GM23338 (cell line): ENCODE data around the gene LIG4. TPM values are rescaled to one million over a fixed set of nuclear protein-coding genes. Genes with fewer than 3 reads are reported as not detected.

Source experiments
- ATAC-seq: fragments of 200-7000 bp; cut with Tn5 transposase; 3 replicates; pipeline ENCODE4 v1.9.1; 2020
- DNase-seq: peaks from one replicate; pipeline ENCODE4 v3.0.0-alpha.2; 2015; ENCODE audit warnings: low spot score
- H2AFZ ChIP-seq: fragments of 200-600 bp; sonication (generic); 2 replicates; pipeline ENCODE4 v1.8.0; 2016; ENCODE audit warnings: antibody characterized with exemption, mild to moderate bottlenecking, moderate library complexity
- H3F3A ChIP-seq: fragments of 200-600 bp; sonication (generic); replicated peaks from 2 replicates; pipeline ENCODE4 v1.8.0; 2017; ENCODE audit warnings: antibody characterized with exemption, mixed run types, low read depth
- H3K27ac ChIP-seq: fragments of 200-600 bp; sonication (generic); 2 replicates; pipeline ENCODE4 v1.6.1; 2016; ENCODE audit warnings: low read depth
- H3K27me3 ChIP-seq: fragments of 200-600 bp; sonication (generic); 2 replicates; pipeline ENCODE4 v1.8.0; 2016; ENCODE audit warnings: mild to moderate bottlenecking, mixed run types, moderate library complexity; ENCODE audit not compliant: insufficient read depth
- H3K36me3 ChIP-seq: fragments of 200-600 bp; sonication (generic); 2 replicates; pipeline ENCODE4 v1.8.0; 2016; ENCODE audit warnings: mild to moderate bottlenecking; ENCODE audit not compliant: insufficient read depth
- H3K4me1 ChIP-seq: fragments of 200-600 bp; sonication (generic); 2 replicates; pipeline ENCODE4 v1.8.0; 2016; ENCODE audit warnings: mild to moderate bottlenecking, moderate library complexity; ENCODE audit not compliant: insufficient read depth
- H3K4me2 ChIP-seq: fragments of 200-600 bp; sonication (generic); 2 replicates; pipeline ENCODE4 v1.7.1; 2017; ENCODE audit warnings: mixed run types
- H3K4me3 ChIP-seq: fragments of 200-600 bp; sonication (generic); 2 replicates; pipeline ENCODE4 v1.6.1; 2016; ENCODE audit warnings: mixed run types
- H3K79me2 ChIP-seq: fragments of 200-600 bp; sonication (generic); replicated peaks from 2 replicates; pipeline ENCODE4 v1.8.0; 2017; ENCODE audit warnings: mild to moderate bottlenecking; ENCODE audit not compliant: insufficient read depth
- H3K9me2 ChIP-seq: fragments of 200-600 bp; sonication (generic); 2 replicates; pipeline ENCODE4 v1.8.0; 2017; ENCODE audit not compliant: insufficient read depth
- H4K20me1 ChIP-seq: fragments of 200-600 bp; sonication (generic); replicated peaks from 2 replicates; pipeline ENCODE4 v1.8.0; 2017; ENCODE audit warnings: mild to moderate bottlenecking; ENCODE audit not compliant: insufficient read depth
- H3K27ac Mint-ChIP-seq: 2 replicates; pipeline ENCODE4 v1.8.0; 2020; ENCODE audit warnings: inconsistent platforms, mild to moderate bottlenecking, moderate library complexity, mixed read lengths
- H3K27me3 Mint-ChIP-seq: 3 replicates; pipeline ENCODE4 v1.8.0; 2022; ENCODE audit warnings: low read depth, mild to moderate bottlenecking, moderate library complexity, mixed read lengths, inconsistent platforms; ENCODE audit not compliant: insufficient read depth, poor library complexity
- H3K36me3 Mint-ChIP-seq: 3 replicates; pipeline ENCODE4 v1.8.0; 2021; ENCODE audit warnings: low read depth, mild to moderate bottlenecking, inconsistent platforms, moderate library complexity, mixed read lengths
- H3K4me1 Mint-ChIP-seq: 3 replicates; pipeline ENCODE4 v1.8.0; 2020; ENCODE audit warnings: mild to moderate bottlenecking, inconsistent platforms, mixed read lengths
- H3K4me3 Mint-ChIP-seq: 3 replicates; pipeline ENCODE4 v1.8.0; 2021; ENCODE audit warnings: moderate library complexity, mild to moderate bottlenecking, inconsistent platforms, mixed read lengths
- H3K9me3 Mint-ChIP-seq: 3 replicates; pipeline ENCODE4 v1.8.0; 2020; ENCODE audit warnings: moderate library complexity, mild to moderate bottlenecking, inconsistent platforms, mixed read lengths
- CREB1 ChIP-seq: fragments of 250-450 bp; sonication (Bioruptor Pico); IDR thresholded peaks from 2 replicates; pipeline ENCODE4 v1.5.0; 2020; ENCODE audit warnings: low read depth, mild to moderate bottlenecking, moderate library complexity
- ETS1 ChIP-seq: IDR thresholded peaks from 2 replicates; pipeline ENCODE4 v1.6.1; 2016; ENCODE audit warnings: antibody characterized with exemption
- NANOG ChIP-seq: IDR thresholded peaks from 2 replicates; pipeline ENCODE4 v1.6.1; 2016; ENCODE audit warnings: antibody characterized with exemption, borderline replicate concordance
- POLR2AphosphoS5 ChIP-seq: IDR thresholded peaks from 2 replicates; pipeline ENCODE4 v1.6.1; 2016; ENCODE audit warnings: antibody characterized with exemption, low read depth
- STAT1 ChIP-seq: IDR thresholded peaks from one replicate; pipeline ENCODE4 v1.6.1; 2016; ENCODE audit warnings: antibody characterized with exemption; ENCODE audit not compliant: unreplicated experiment
- ZNF114 ChIP-seq: fragments of 250-450 bp; sonication (Bioruptor Pico); IDR thresholded peaks from 2 replicates; pipeline ENCODE4 v1.5.0; 2020; ENCODE audit warnings: mild to moderate bottlenecking, moderate library complexity
- ZNF331 ChIP-seq: fragments of 250-450 bp; sonication (Bioruptor Pico); IDR thresholded peaks from 2 replicates; pipeline ENCODE4 v1.5.0; 2020; ENCODE audit warnings: low read depth, mild to moderate bottlenecking, moderate library complexity
- polyA plus RNA-seq: library from polyadenylated mRNA; unstranded; fragments of >200 nt; fragmentation: Nextera tagmentation; extraction: Ambion mirVana; gene quantifications from 2 replicates; pipeline ENCODE4 v1.2.1, GENCODE V29; 2016
- total RNA-seq: library from RNA; depleted of rRNA; stranded (reverse); fragments of >200 nt; shearing (Covaris generic); gene quantifications from 2 replicates; pipeline ENCODE4 v1.2.3, GENCODE V29; 2014
- TF ChIP-seq, protein P1 (sequence below), 2 experiments: fragments of 200-600 bp in 1 of 2; sonication (generic) in 1 of 2; conservative IDR thresholded peaks; 2 replicates each; pipeline versions ENCODE4 v1.5.1 to v1.6.1; 2016 to 2017; ENCODE audit warnings: antibody characterized with exemption in 2 of 2, low read depth in 2 of 2, mild to moderate bottlenecking in 2 of 2, moderate library complexity in 1 of 2
- TF ChIP-seq, protein P2 (sequence below): IDR thresholded peaks from one replicate; pipeline ENCODE4 v1.6.1; 2018; ENCODE audit warnings: antibody characterized with exemption; ENCODE audit not compliant: unreplicated experiment
- TF ChIP-seq, protein P3 (sequence below): fragments of 250-450 bp; sonication (Bioruptor Pico); IDR thresholded peaks from 2 replicates; pipeline ENCODE4 v1.5.0; 2020; ENCODE audit warnings: mild to moderate bottlenecking, moderate library complexity

The LIG4 gene
- total and polyA plus RNA-seq, 2 experiments from 2014 or later = 2.6 to 4.9 TPM

DNA sequence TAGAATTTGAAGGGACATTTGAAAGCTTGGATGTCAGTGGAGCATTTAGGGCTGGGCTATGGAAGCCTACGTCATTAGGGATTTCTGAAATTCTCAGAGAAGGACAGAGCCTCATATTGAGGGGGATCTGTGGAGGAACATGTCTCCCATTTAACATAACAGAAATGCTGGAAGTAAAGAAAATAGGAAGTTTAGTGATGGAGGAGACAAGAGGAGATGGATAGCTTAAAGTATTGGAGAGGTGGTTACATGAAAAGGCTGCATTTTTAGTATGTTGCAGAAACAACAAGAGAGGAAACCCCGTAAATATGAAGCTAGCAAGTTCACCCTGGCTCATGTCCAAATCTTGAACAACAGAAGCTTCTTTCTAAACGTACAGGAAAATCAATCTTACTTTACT lies 24.4 kb downstream of the LIG4 start:
- H3K79me2 ChIP-seq = no peaks in the 10 kb centered on the region
- no peaks in the 10 kb centered on the region for H3K36me3 ChIP-seq
- H3K4me3 Mint-ChIP-seq = no peak overlapping the region
- TF ChIP-seq, protein P1, sequence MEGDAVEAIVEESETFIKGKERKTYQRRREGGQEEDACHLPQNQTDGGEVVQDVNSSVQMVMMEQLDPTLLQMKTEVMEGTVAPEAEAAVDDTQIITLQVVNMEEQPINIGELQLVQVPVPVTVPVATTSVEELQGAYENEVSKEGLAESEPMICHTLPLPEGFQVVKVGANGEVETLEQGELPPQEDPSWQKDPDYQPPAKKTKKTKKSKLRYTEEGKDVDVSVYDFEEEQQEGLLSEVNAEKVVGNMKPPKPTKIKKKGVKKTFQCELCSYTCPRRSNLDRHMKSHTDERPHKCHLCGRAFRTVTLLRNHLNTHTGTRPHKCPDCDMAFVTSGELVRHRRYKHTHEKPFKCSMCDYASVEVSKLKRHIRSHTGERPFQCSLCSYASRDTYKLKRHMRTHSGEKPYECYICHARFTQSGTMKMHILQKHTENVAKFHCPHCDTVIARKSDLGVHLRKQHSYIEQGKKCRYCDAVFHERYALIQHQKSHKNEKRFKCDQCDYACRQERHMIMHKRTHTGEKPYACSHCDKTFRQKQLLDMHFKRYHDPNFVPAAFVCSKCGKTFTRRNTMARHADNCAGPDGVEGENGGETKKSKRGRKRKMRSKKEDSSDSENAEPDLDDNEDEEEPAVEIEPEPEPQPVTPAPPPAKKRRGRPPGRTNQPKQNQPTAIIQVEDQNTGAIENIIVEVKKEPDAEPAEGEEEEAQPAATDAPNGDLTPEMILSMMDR (conservative IDR thresholded peaks at IDR 0.05; ENCODE audit: low read depth in 2 of 2) = no peak
- TF ChIP-seq NANOG (no peak), POLR2AphosphoS5 (no peak), STAT1 (no peak)
- TF ChIP-seq, protein P2, sequence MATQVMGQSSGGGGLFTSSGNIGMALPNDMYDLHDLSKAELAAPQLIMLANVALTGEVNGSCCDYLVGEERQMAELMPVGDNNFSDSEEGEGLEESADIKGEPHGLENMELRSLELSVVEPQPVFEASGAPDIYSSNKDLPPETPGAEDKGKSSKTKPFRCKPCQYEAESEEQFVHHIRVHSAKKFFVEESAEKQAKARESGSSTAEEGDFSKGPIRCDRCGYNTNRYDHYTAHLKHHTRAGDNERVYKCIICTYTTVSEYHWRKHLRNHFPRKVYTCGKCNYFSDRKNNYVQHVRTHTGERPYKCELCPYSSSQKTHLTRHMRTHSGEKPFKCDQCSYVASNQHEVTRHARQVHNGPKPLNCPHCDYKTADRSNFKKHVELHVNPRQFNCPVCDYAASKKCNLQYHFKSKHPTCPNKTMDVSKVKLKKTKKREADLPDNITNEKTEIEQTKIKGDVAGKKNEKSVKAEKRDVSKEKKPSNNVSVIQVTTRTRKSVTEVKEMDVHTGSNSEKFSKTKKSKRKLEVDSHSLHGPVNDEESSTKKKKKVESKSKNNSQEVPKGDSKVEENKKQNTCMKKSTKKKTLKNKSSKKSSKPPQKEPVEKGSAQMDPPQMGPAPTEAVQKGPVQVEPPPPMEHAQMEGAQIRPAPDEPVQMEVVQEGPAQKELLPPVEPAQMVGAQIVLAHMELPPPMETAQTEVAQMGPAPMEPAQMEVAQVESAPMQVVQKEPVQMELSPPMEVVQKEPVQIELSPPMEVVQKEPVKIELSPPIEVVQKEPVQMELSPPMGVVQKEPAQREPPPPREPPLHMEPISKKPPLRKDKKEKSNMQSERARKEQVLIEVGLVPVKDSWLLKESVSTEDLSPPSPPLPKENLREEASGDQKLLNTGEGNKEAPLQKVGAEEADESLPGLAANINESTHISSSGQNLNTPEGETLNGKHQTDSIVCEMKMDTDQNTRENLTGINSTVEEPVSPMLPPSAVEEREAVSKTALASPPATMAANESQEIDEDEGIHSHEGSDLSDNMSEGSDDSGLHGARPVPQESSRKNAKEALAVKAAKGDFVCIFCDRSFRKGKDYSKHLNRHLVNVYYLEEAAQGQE = no peak
- H3K4me2 ChIP-seq = no peak overlapping the region
- H3K27ac Mint-ChIP-seq = no peak overlapping the region
- no peak for DNase-seq
- ATAC-seq = no peak
- H3K4me1 Mint-ChIP-seq = no peaks in the 10 kb centered on the region
- no peak overlapping the region for H2AFZ ChIP-seq
- no peaks in the 10 kb centered on the region for H3K4me1 ChIP-seq
- peaks cover 28% of the 10 kb centered on the region for H3K9me3 Mint-ChIP-seq
- H3K9me2 ChIP-seq = no peaks in the 10 kb centered on the region
- no peak overlapping the region for H3K27ac ChIP-seq
- H3K36me3 Mint-ChIP-seq = peaks cover 10% of the 10 kb centered on the region
- H3K27me3 ChIP-seq = no peaks in the 10 kb centered on the region
- no peaks in the 10 kb centered on the region for H3F3A ChIP-seq
- H3K4me3 ChIP-seq = no peak overlapping the region
- H4K20me1 ChIP-seq = no peaks in the 10 kb centered on the region
- H3K27me3 Mint-ChIP-seq = no peaks in the 10 kb centered on the region

DNA sequence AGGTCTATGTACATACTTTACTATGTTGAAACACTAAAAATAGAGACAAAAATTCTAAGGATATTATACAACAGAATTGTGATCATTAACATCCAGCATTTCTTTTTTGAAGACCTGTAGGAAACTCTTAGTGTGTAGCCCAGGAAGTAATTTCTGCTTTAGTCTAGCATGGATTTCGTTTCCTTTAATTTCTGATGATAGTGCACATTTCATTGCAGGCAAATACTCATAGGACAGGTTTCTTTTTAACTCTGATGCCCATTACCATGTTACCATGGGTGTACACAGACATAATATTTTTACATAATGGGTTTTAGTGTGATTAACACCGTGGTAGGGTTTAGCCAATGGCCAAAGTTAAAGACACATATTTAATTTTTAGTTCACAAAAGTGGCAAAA lies 27.1 kb downstream of the LIG4 start:
- Mint-ChIP-seq H3K36me3 (no peaks in the 10 kb centered on the region), H3K4me3 (no peak overlapping the region), H3K4me1 (no peaks in the 10 kb centered on the region), H3K27ac (no peak overlapping the region), H3K27me3 (no peaks in the 10 kb centered on the region), H3K9me3 (peaks cover 9% of the 10 kb centered on the region; the same call in 2 of the 3 replicates)
- ATAC-seq (no peak), DNase-seq (no peak)
- H3K4me3 ChIP-seq = no peak overlapping the region
- H3K79me2 ChIP-seq = no peaks in the 10 kb centered on the region
- H3K36me3 ChIP-seq = no peaks in the 10 kb centered on the region
- H2AFZ ChIP-seq = no peak overlapping the region
- H3K4me1 ChIP-seq = no peaks in the 10 kb centered on the region
- H3K4me2 ChIP-seq = no peak overlapping the region
- no peaks in the 10 kb centered on the region for H3K9me2 ChIP-seq
- H3K27ac ChIP-seq = no peak overlapping the region
- H3K27me3 ChIP-seq = no peaks in the 10 kb centered on the region
- H3F3A ChIP-seq = no peaks in the 10 kb centered on the region
- no peaks in the 10 kb centered on the region for H4K20me1 ChIP-seq
- TF ChIP-seq, protein P3, sequence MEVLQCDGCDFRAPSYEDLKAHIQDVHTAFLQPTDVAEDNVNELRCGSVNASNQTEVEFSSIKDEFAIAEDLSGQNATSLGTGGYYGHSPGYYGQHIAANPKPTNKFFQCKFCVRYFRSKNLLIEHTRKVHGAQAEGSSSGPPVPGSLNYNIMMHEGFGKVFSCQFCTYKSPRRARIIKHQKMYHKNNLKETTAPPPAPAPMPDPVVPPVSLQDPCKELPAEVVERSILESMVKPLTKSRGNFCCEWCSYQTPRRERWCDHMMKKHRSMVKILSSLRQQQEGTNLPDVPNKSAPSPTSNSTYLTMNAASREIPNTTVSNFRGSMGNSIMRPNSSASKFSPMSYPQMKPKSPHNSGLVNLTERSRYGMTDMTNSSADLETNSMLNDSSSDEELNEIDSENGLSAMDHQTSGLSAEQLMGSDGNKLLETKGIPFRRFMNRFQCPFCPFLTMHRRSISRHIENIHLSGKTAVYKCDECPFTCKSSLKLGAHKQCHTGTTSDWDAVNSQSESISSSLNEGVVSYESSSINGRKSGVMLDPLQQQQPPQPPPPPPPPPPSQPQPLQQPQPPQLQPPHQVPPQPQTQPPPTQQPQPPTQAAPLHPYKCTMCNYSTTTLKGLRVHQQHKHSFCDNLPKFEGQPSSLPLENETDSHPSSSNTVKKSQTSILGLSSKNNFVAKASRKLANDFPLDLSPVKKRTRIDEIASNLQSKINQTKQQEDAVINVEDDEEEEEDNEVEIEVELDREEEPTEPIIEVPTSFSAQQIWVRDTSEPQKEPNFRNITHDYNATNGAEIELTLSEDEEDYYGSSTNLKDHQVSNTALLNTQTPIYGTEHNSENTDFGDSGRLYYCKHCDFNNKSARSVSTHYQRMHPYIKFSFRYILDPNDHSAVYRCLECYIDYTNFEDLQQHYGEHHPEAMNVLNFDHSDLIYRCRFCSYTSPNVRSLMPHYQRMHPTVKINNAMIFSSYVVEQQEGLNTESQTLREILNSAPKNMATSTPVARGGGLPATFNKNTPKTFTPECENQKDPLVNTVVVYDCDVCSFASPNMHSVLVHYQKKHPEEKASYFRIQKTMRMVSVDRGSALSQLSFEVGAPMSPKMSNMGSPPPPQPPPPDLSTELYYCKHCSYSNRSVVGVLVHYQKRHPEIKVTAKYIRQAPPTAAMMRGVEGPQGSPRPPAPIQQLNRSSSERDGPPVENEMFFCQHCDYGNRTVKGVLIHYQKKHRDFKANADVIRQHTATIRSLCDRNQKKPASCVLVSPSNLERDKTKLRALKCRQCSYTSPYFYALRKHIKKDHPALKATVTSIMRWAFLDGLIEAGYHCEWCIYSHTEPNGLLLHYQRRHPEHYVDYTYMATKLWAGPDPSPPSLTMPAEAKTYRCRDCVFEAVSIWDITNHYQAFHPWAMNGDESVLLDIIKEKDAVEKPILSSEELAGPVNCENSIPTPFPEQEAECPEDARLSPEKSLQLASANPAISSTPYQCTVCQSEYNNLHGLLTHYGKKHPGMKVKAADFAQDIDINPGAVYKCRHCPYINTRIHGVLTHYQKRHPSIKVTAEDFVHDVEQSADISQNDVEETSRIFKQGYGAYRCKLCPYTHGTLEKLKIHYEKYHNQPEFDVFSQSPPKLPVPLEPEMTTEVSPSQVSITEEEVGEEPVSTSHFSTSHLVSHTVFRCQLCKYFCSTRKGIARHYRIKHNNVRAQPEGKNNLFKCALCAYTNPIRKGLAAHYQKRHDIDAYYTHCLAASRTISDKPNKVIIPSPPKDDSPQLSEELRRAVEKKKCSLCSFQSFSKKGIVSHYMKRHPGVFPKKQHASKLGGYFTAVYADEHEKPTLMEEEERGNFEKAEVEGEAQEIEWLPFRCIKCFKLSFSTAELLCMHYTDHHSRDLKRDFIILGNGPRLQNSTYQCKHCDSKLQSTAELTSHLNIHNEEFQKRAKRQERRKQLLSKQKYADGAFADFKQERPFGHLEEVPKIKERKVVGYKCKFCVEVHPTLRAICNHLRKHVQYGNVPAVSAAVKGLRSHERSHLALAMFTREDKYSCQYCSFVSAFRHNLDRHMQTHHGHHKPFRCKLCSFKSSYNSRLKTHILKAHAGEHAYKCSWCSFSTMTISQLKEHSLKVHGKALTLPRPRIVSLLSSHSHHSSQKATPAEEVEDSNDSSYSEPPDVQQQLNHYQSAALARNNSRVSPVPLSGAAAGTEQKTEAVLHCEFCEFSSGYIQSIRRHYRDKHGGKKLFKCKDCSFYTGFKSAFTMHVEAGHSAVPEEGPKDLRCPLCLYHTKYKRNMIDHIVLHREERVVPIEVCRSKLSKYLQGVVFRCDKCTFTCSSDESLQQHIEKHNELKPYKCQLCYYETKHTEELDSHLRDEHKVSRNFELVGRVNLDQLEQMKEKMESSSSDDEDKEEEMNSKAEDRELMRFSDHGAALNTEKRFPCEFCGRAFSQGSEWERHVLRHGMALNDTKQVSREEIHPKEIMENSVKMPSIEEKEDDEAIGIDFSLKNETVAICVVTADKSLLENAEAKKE (CRISPR knock-in tag) = no peak
- no peak for TF ChIP-seq NANOG
- no peak for TF ChIP-seq ETS1
- TF ChIP-seq CREB1 (CRISPR knock-in tag) = no peak
- no peak for TF ChIP-seq ZNF114 (CRISPR knock-in tag)
- TF ChIP-seq STAT1 = no peak
- TF ChIP-seq ZNF331 (CRISPR knock-in tag) = no peak
